ENCODE measurements around the gene SMIM38.

The SMIM38 gene

GRCh38 chr11:69162505-69162904 lies 6.8 kb downstream of the SMIM38 start:
- TF ChIP-seq CTCF (IDR thresholded peaks at IDR 0.05; ENCODE audit: extremely low read depth, insufficient read depth, missing control alignments): no peak
- no peak for DNase-seq (ENCODE audit: low spot score)
- in situ Hi-C loops (cut with MboI; ENCODE audit: low pct_unique_long_range_greater_than_20kb, low sequenced_read_pairs, unreplicated experiment): no loop called here

GRCh38 chr11:69163842-69164241 lies 8.1 kb downstream of the SMIM38 start:
- no peak for DNase-seq (ENCODE audit: low spot score)
- no peak for TF ChIP-seq CTCF (IDR thresholded peaks at IDR 0.05; ENCODE audit: extremely low read depth, insufficient read depth, missing control alignments)
- in situ Hi-C loops (cut with MboI; ENCODE audit: low pct_unique_long_range_greater_than_20kb, low sequenced_read_pairs, unreplicated experiment): no loop called here

DNA sequence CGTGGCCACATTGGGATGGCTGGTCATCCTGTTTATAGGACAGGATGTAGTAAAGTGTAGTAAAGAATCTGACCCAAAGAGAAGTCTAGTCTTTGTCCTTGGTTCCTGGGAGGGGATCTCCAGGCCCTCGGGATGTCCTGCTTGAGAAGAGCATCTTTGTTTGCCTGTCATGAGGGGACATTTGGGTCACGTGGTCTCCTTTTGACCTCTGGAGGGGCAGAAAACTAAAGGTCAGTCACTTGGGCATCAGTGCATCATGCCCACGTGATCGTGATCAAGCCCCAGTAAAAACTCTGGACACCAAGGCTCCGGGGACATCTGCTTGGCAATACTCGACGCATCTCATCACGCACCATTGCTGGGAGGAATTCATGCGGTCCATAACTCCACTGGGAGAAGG lies 9.1 kb downstream of the SMIM38 start:
- no peak for DNase-seq (ENCODE audit: low spot score)
- in situ Hi-C loops (cut with MboI; ENCODE audit: low pct_unique_long_range_greater_than_20kb, low sequenced_read_pairs, unreplicated experiment): no loop called here
- no peak for TF ChIP-seq CTCF (IDR thresholded peaks at IDR 0.05; ENCODE audit: extremely low read depth, insufficient read depth, missing control alignments)

DNA sequence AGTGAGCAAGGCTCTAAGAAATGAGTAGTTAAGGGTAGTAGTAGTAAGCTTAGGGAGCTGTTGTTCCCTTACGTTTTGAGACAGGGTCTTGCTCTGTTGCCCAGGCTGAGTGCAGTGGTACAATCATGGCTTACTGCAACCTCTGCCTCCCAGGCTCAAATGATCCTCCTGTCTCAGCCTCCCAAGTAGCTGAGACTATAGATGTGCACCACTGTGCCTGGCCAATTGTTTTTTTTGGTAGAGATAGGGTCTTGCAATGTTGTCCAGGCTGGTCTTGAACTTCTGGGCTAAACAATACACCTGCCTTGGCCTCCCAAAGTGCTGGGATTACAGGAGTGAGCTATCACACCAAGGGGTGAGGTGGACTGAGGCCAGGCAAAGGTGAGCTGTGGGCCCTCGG lies 10.0 kb downstream of the SMIM38 start:
- DNase-seq (ENCODE audit: low spot score): no peak
- in situ Hi-C loops (cut with MboI; ENCODE audit: low pct_unique_long_range_greater_than_20kb, low sequenced_read_pairs, unreplicated experiment): no loop called here
- TF ChIP-seq CTCF (IDR thresholded peaks at IDR 0.05; ENCODE audit: extremely low read depth, insufficient read depth, missing control alignments): no peak

DNA sequence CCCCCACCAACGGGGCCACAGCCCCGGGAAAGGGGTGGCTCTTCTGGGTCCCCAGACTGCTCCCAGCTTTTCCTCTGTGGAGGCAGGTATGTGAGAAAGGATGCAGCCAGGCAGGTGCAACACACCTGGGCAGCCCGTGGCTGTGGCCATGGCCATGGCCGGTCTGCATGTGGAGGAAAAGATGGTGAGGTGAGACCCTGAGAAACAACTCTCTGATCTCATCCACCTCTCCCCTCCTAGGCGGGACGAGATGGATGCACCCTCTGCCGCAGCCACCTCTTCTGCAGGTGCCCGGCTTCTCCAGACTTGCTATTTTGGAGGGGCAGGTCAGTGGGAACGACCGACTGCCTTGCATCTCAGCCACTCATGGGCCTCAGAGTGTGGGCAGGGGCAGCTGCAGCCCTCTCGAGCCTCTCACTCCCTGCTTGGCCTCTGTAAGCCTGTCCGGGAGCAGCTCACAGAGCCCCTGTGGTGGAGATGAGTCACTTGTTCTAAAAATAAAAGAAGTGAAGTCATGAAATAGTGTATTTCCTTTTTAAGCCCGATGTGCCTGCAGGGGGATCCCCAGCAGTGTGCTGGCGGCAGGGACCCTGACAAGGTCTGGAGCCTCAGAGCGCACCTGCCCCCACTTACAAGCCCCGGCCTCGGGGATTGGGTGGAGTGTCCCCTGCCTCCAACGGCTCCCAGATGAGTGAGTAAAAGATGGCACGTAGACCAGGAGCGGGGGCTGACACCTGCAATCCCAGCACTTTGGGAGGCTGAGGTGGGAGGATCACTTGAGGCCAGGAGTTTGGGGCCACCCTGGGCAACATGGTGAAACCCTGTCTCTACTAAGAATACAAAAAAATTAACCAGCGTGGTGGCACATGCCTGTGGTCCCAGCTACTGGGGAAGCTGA lies 10.7 kb downstream of the SMIM38 start:
- DNase-seq (ENCODE audit: low spot score): peak; percentile 90
- in situ Hi-C loops (cut with MboI; ENCODE audit: low pct_unique_long_range_greater_than_20kb, low sequenced_read_pairs, unreplicated experiment): no loop called here
- no peak for TF ChIP-seq CTCF (IDR thresholded peaks at IDR 0.05; ENCODE audit: extremely low read depth, insufficient read depth, missing control alignments)

- in situ Hi-C loops (cut with MboI; ENCODE audit: low pct_unique_long_range_greater_than_20kb, low sequenced_read_pairs, unreplicated experiment): no loop called here
- DNase-seq (ENCODE audit: low spot score): no peak
- TF ChIP-seq CTCF (IDR thresholded peaks at IDR 0.05; ENCODE audit: extremely low read depth, insufficient read depth, missing control alignments): no peak
These were observed 11.6 kb downstream of the SMIM38 start for GRCh38 chr11:69167130-69167915.

Measured in GM13977 (cell line).